ENCODE results near the gene PHLDB2. TPM values are rescaled to one million over a fixed set of nuclear protein-coding genes. Genes with fewer than 3 reads are reported as not detected.

The PHLDB2 gene
- total and polyA plus RNA-seq, 2 of the 4 experiments (the other 2 are of a cell fraction) = 10.6 to 28.7 TPM

DNA sequence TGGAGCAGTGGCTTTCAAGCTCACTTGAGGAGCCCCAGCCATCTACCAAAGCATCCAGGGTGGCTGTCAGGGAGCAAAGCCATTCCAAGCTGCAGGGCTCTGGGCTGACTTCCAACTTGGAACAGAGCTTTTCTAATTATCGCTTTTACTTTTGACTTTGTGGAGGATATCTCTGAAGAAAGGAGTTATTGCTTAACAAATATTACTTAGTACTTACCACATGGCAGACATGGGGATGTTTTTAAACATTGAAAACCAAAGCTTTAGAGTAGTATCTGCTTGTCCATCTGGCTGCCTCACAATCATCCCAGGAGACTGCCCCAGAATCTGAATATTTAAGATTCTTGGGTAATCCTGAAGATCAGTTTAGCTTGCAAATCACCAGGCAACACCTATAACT, 148.6 kb downstream of the PHLDB2 start:
- H3K9ac ChIP-seq (ENCODE audit: low read depth, low read length) = no peak overlapping the region
- no peaks in the 10 kb centered on the region for H3K9me3 ChIP-seq (ENCODE audit: control insufficient read depth, insufficient read depth, low read length)
- H3K4me3 ChIP-seq (ENCODE audit: insufficient read depth, low read depth, low read length) = no peak overlapping the region
- no peak overlapping the region for H3K18ac ChIP-seq (ENCODE audit: low read depth, low read length)
- no peak overlapping the region for H2BK15ac ChIP-seq (ENCODE audit: low read depth, low read length)
- in situ Hi-C loops (cut with MboI; ENCODE audit: low sequenced_read_pairs) = no loop called here
- no peaks in the 10 kb centered on the region for H3K36me3 ChIP-seq (ENCODE audit: control insufficient read depth, insufficient read depth, low read length)
- POLR2A ChIA-PET (ENCODE audit: unreplicated experiment) = interaction anchor here (0.7 kb wide), 1 partner anchor 147 kb away, joined by 4 read pairs; no protein-coding TSS in a partner anchor
- H3K4ac ChIP-seq (ENCODE audit: low read depth, low read length) = no peak overlapping the region
- H3K4me2 ChIP-seq (ENCODE audit: low read depth, low read length) = no peak overlapping the region
- H2AK9ac ChIP-seq (replicated peaks; ENCODE audit: low read depth, low read length, poor library complexity) = no peak overlapping the region
- no peak overlapping the region for H3K56ac ChIP-seq (ENCODE audit: extremely low read depth, insufficient read depth, low read length)
- 0 out of 2 replicates have a peak, but pooled peaks cover 3% of the 10 kb centered on the region for H3K9me1 ChIP-seq (ENCODE audit: insufficient read depth, low read length)
- H2BK120ac ChIP-seq (ENCODE audit: low read depth, low read length) = no peak overlapping the region
- CTCF ChIA-PET = interaction anchor here (0.7 to 1.4 kb wide), 3 partner anchors 9 to 430 kb away, joined by 3 to 4 read pairs (median 3); no protein-coding TSS in a partner anchor
- no peaks in the 10 kb centered on the region for H4K20me1 ChIP-seq (ENCODE audit: insufficient read depth, low read length)
- H3K14ac ChIP-seq (replicated peaks; ENCODE audit: low read depth, low read length) = no peak overlapping the region
- H2AK5ac ChIP-seq (ENCODE audit: low read depth, low read length) = no peak overlapping the region
- H4K5ac ChIP-seq (ENCODE audit: low read depth, low read length) = no peak overlapping the region
- 0 out of 2 replicates have a peak overlapping the region, but pooled peaks have one; percentile 2 for H3K23ac ChIP-seq (ENCODE audit: low read depth, low read length)
- no peaks in the 10 kb centered on the region for H3K79me1 ChIP-seq (ENCODE audit: low read depth in 1 of 2, low read length in 2 of 2)
- H2BK20ac ChIP-seq (ENCODE audit: low read depth, low read length) = no peak overlapping the region
- WGBS, 2 experiments (ENCODE audit: extremely low coverage in 2 of 2, insufficient read length in 1 of 2) = no CpG with 5 or more reads among the region's 1 CpG
- H4K8ac ChIP-seq (ENCODE audit: low read depth in 2 of 2, low read length in 2 of 2) = no peak overlapping the region
- H4K91ac ChIP-seq (ENCODE audit: insufficient read depth, low read depth, low read length) = no peak overlapping the region
- H3K27me3 ChIP-seq (ENCODE audit: control insufficient read depth, insufficient read depth, low read length) = no peaks in the 10 kb centered on the region
- DNase-seq (peak; percentile 50), ATAC-seq (ENCODE audit: low read depth) (peak; percentile 74)
- peaks cover 8% of the 10 kb centered on the region for H3K4me1 ChIP-seq (ENCODE audit: control insufficient read depth, insufficient read depth, low read length)
- intact Hi-C loops (cut with micrococcal nuclease) = no loop called here
- no peak overlapping the region for H2BK5ac ChIP-seq (ENCODE audit: low read depth, low read length, poor library complexity, severe bottlenecking)
- no peak for TF ChIP-seq SMC3 (IDR thresholded peaks at IDR 0.05; ENCODE audit: low read depth, low read length)
- peak; percentile 9; the same call in 1 of the 2 replicates for TF ChIP-seq CEBPB (IDR thresholded peaks at IDR 0.05; ENCODE audit: low read depth, low read length)
- H3K27ac ChIP-seq (ENCODE audit: insufficient read depth, low read length) = no peak overlapping the region
- H2AFZ ChIP-seq (replicated peaks; ENCODE audit: low read length, poor library complexity) = no peak overlapping the region
- dilution Hi-C loops (cut with HindIII; ENCODE audit: low sequenced_read_pairs, unreplicated experiment) = no loop called here
- no TSS peak for BruUV-seq (replicated peaks)

All from IMR-90 (cell line).